CD14-positive monocyte (primary cell): ENCODE results near the gene POU3F1. TPM values are rescaled to one million over a fixed set of nuclear protein-coding genes. Genes with fewer than 3 reads are reported as not detected.
A peak's percentile ranks its signal among the peaks of the same experiment; 100 is the strongest.

Experiments
- DNase-seq, 3 donors: peaks; one replicate each; pipeline ENCODE4 v3.0.0-alpha.2; 2011 to 2022
- H2AFZ ChIP-seq: 2 replicates; pipeline ENCODE4 v1.6.0; 2012; ENCODE audit warnings: mild to moderate bottlenecking, low read depth, low read length, inconsistent platforms; ENCODE audit not compliant: insufficient read depth, poor library complexity, severe bottlenecking
- H3K27ac ChIP-seq, 2 donors: 1 replicate in 1 of 2; 2 replicates in 1 of 2; pipeline ENCODE4 v1.5.1; 2012 to 2013; ENCODE audit warnings: low read length in 2 of 2, control low read depth in 1 of 2, inconsistent platforms in 1 of 2, low read depth in 1 of 2, mild to moderate bottlenecking in 1 of 2
- H3K27me3 ChIP-seq, 2 donors: one replicate each; pipeline versions ENCODE4 v1.6.0 to v1.6.1; 2011 to 2013; ENCODE audit warnings: low read length in 2 of 2; ENCODE audit not compliant: control insufficient read depth in 2 of 2, insufficient read depth in 2 of 2
- H3K36me3 ChIP-seq, 2 donors: replicated peaks in 1 of 2; 1 replicate in 1 of 2; 2 replicates in 1 of 2; pipeline versions ENCODE4 v1.5.1 to v1.6.1; 2012 to 2013; ENCODE audit warnings: low read length in 2 of 2, control low read depth in 1 of 2, inconsistent platforms in 1 of 2, mild to moderate bottlenecking in 1 of 2; ENCODE audit not compliant: insufficient read depth in 2 of 2, control insufficient read depth in 1 of 2
- H3K4me1 ChIP-seq, 2 donors: 1 replicate in 1 of 2; 2 replicates in 1 of 2; pipeline versions ENCODE4 v1.5.1 to v1.6.1; 2012 to 2013; ENCODE audit warnings: low read length in 2 of 2, control low read depth in 1 of 2, inconsistent platforms in 1 of 2, mild to moderate bottlenecking in 1 of 2, moderate library complexity in 1 of 2; ENCODE audit not compliant: insufficient read depth in 2 of 2, control insufficient read depth in 1 of 2
- H3K4me2 ChIP-seq: replicated peaks from 2 replicates; pipeline ENCODE3; 2012; ENCODE audit warnings: low read length, moderate library complexity, mild to moderate bottlenecking; ENCODE audit not compliant: poor library complexity, severe bottlenecking; ENCODE audit errors: extremely low read depth
- H3K4me3 ChIP-seq, 3 experiments: fragments of 200-600 bp in 1 of 3; sonication (generic) in 1 of 3; replicated peaks in 1 of 3; 1 replicate in 2 of 3; 2 replicates in 1 of 3; pipeline ENCODE4 v1.5.1; 2011 to 2013; ENCODE audit warnings: low read length in 3 of 3, mild to moderate bottlenecking in 3 of 3, control low read depth in 2 of 3, low read depth in 2 of 3, inconsistent platforms in 1 of 3, moderate library complexity in 1 of 3
- H3K79me2 ChIP-seq: 2 replicates; pipeline ENCODE4 v1.6.0; 2012; ENCODE audit warnings: mild to moderate bottlenecking, control low read depth, inconsistent platforms, low read length, moderate library complexity; ENCODE audit not compliant: insufficient read depth
- H3K9ac ChIP-seq: 2 replicates; pipeline ENCODE4 v1.6.0; 2017; ENCODE audit warnings: low read length, mild to moderate bottlenecking; ENCODE audit not compliant: insufficient read depth, poor library complexity, severe bottlenecking
- H3K9me3 ChIP-seq, 2 donors: replicated peaks in 1 of 2; 1 replicate in 1 of 2; 2 replicates in 1 of 2; pipeline versions ENCODE4 v1.5.1 to v1.6.1; 2012 to 2013; ENCODE audit warnings: low read length in 2 of 2, control low read depth in 1 of 2; ENCODE audit not compliant: control insufficient read depth in 1 of 2, insufficient read depth in 1 of 2
- H4K20me1 ChIP-seq: 2 replicates; pipeline ENCODE4 v1.6.0; 2012; ENCODE audit warnings: mild to moderate bottlenecking, low read length, control low read depth, moderate library complexity; ENCODE audit not compliant: insufficient read depth
- H3K27ac Mint-ChIP-seq, 7 donors: one replicate each; pipeline ENCODE4 v1.8.0; 2020; ENCODE audit warnings: mild to moderate bottlenecking in 7 of 7, mixed read lengths in 7 of 7, moderate library complexity in 6 of 7, inconsistent platforms in 2 of 7
- H3K27me3 Mint-ChIP-seq, 3 donors: one replicate each; pipeline ENCODE4 v1.8.0; 2021 to 2022; ENCODE audit warnings: low read depth in 3 of 3, mild to moderate bottlenecking in 3 of 3, mixed read lengths in 3 of 3, moderate library complexity in 3 of 3, inconsistent platforms in 1 of 3
- H3K36me3 Mint-ChIP-seq, 2 donors: one replicate each; pipeline ENCODE4 v1.8.0; 2020; ENCODE audit warnings: mixed read lengths in 2 of 2, inconsistent platforms in 1 of 2, mild to moderate bottlenecking in 1 of 2
- H3K4me1 Mint-ChIP-seq: one replicate; pipeline ENCODE4 v1.8.0; 2020; ENCODE audit warnings: mild to moderate bottlenecking, mixed read lengths
- H3K4me3 Mint-ChIP-seq, 2 donors: one replicate each; pipeline ENCODE4 v1.8.0; 2020; ENCODE audit warnings: mild to moderate bottlenecking in 2 of 2, mixed read lengths in 2 of 2, moderate library complexity in 1 of 2
- H3K9me3 Mint-ChIP-seq, 7 donors: one replicate each; pipeline ENCODE4 v1.8.0; 2020 to 2022; ENCODE audit warnings: mixed read lengths in 7 of 7, mild to moderate bottlenecking in 6 of 7, moderate library complexity in 6 of 7, inconsistent platforms in 2 of 7
- CTCF ChIP-seq: fragments of 200-600 bp; IDR thresholded peaks from one replicate; pipeline ENCODE4 v1.8.0; 2022; ENCODE audit warnings: antibody characterized with exemption, mild to moderate bottlenecking
- WGBS: methylation state at CpG from one replicate; pipeline ENCODE4 v1.1.5; 2013; ENCODE audit warnings: missing lambda C conversion rate; ENCODE audit not compliant: insufficient coverage; 5-methylcytosine and 5-hydroxymethylcytosine counted together
- intact Hi-C, 2 donors: fragments of 100-400 bp; cut with micrococcal nuclease; formaldehyde crosslinking; loops; one replicate each; pipeline versions ENCODE4 v1.15.0 to v1.15.1; 2023
- polyA plus RNA-seq, 3 donors: library from polyadenylated mRNA; depleted of rRNA in 1 of 3; unstranded in 2 of 3; stranded (reverse) in 1 of 3; fragments of 300-500 nt in 2 of 3; fragments of >200 nt in 1 of 3; fragmentation: Illumina TruSeq in 2 of 3; gene quantifications; 1 replicate in 2 of 3; 2 replicates in 1 of 3; pipeline ENCODE4 v1.2.3, GENCODE V29; 2012 to 2021

The POU3F1 gene
- polyA plus RNA-seq, 3 donors, result not detected

GRCh38 chr1:38038861-38039260 is 7.7 kb downstream of the POU3F1 start:
- no peaks in the 10 kb centered on the region for H3K36me3 Mint-ChIP-seq
- no peaks in the 10 kb centered on the region for H4K20me1 ChIP-seq
- H3K27ac ChIP-seq, result no peak overlapping the region
- H3K9me3 ChIP-seq, result no peaks in the 10 kb centered on the region
- no peak overlapping the region for H3K4me3 ChIP-seq
- H3K27me3 ChIP-seq, result peaks cover 10 to 33% of the 10 kb centered on the region in 2 donors
- H2AFZ ChIP-seq, result no peak overlapping the region
- peaks cover 0 to 4% (median 1%) of the 10 kb centered on the region in 7 donors for H3K9me3 Mint-ChIP-seq
- peaks cover 25 to 41% (median 31%) of the 10 kb centered on the region in 3 donors for H3K27me3 Mint-ChIP-seq
- intact Hi-C loops, result no loop called here
- no peak for DNase-seq
- no peak overlapping the region for H3K9ac ChIP-seq
- H3K4me2 ChIP-seq, result no peak overlapping the region
- no peaks in the 10 kb centered on the region for H3K79me2 ChIP-seq
- TF ChIP-seq CTCF, result no peak
- H3K4me1 ChIP-seq, result no peaks in the 10 kb centered on the region
- H3K4me3 Mint-ChIP-seq, result peak overlapping the region in 1 of 2 donors; percentile 28
- WGBS, result 94% methylated on average over 6 of the region's 10 CpGs
- H3K4me1 Mint-ChIP-seq, result peaks cover under 1% of the 10 kb centered on the region
- no peak overlapping the region for H3K27ac Mint-ChIP-seq
- H3K36me3 ChIP-seq, result no peaks in the 10 kb centered on the region

GRCh38 chr1:38037221-38037939 is 9.2 kb downstream of the POU3F1 start:
- intact Hi-C loops, result no loop called here
- Mint-ChIP-seq H3K4me1 (no peaks in the 10 kb centered on the region), H3K27ac (peak overlapping the region in 1 of 7 donors; percentile 64), H3K27me3 (peaks cover 11 to 31% (median 19%) of the 10 kb centered on the region in 3 donors), H3K4me3 (no peak overlapping the region), H3K36me3 (no peaks in the 10 kb centered on the region), H3K9me3 (peaks cover 0 to 3% (median 0%) of the 10 kb centered on the region in 7 donors)
- Histone ChIP-seq H3K4me1 (no peaks in the 10 kb centered on the region), H3K79me2 (no peaks in the 10 kb centered on the region), H3K9ac (no peak overlapping the region), H3K36me3 (no peaks in the 10 kb centered on the region), H3K27ac (no peak overlapping the region), H2AFZ (no peak overlapping the region), H3K9me3 (no peaks in the 10 kb centered on the region), H3K4me2 (no peak overlapping the region), H4K20me1 (no peaks in the 10 kb centered on the region), H3K27me3 (peaks cover 0 to 19% of the 10 kb centered on the region in 2 donors), H3K4me3 (no peak overlapping the region)
- no peak for TF ChIP-seq CTCF
- 61% methylated on average over 2 of the region's 5 CpGs for WGBS
- DNase-seq, result no peak
